ENCODE measurements around the gene MDFIC.

Gene MDFIC

DNA sequence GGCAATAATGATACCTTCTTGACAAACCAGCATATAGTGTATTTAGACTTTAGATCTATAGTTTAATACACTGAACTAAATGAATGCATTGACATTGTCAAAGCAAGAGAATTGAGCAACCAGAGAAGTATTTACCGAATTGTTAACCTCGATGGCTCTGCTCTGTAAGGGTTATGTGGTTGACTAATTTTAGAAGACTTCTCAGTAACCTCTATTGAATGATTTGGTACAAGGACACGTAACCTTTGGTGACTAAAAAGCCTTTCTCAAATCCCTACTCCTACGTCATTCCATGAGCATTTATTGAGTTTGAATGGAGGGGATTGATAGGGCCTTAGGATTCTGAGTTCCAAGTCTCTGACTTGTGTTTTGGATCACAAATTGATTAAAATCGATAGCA lies 67.6 kb downstream of the MDFIC start:
- no peak for DNase-seq (ENCODE audit: low read depth, low spot score)

GRCh38 chr7:114997487-114998404 lies 75.9 kb downstream of the MDFIC start:
- DNase-seq (ENCODE audit: low read depth, low spot score), result no peak

- no peak for DNase-seq (ENCODE audit: low read depth, low spot score)
Observed at GRCh38 chr7:115004121-115004520, 82.2 kb downstream of the MDFIC start.

DNA sequence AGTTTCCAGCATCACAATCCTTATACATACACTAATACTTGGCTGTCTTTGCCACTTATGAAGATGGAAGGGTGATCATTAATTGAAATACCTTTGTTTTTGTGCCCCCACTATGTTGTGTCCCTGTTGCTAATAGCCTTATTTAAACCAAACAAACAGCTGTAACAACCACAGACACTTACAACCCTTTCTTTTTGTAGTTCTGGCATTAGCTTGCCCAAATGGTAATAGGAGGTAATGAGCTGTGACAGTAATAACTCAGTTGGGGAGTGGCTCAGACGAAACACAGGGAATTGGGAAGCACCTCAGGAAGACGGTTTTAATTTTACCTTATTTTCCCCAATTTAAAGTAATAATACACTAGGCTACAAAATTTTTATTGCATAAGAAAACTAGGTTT lies 83.4 kb downstream of the MDFIC start:
- no peak for DNase-seq (ENCODE audit: low read depth, low spot score)

GRCh38 chr7:115005953-115006352 lies 84.1 kb downstream of the MDFIC start:
- peak; percentile 69 for DNase-seq (ENCODE audit: low read depth, low spot score)

DNA sequence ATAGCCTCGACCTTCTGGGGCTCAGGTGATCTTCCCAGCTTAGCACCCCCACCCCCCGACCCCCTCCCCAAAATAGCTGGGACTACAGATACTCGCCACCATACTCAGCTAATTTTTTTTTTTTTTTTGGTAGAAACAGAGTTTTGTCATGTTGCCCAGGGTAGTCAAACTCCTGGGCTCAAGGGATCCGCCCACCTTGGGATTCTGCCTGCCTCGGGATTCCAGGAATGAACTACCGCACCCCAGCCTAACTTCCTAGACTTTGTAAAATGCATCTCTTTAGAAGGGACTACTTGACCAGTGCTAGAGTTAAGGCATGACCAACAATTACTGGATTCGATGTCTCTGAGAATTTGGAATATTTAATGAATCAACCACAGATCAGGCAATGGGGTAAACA lies 85.9 kb downstream of the MDFIC start:
- no peak for DNase-seq (ENCODE audit: low read depth, low spot score)

DNA sequence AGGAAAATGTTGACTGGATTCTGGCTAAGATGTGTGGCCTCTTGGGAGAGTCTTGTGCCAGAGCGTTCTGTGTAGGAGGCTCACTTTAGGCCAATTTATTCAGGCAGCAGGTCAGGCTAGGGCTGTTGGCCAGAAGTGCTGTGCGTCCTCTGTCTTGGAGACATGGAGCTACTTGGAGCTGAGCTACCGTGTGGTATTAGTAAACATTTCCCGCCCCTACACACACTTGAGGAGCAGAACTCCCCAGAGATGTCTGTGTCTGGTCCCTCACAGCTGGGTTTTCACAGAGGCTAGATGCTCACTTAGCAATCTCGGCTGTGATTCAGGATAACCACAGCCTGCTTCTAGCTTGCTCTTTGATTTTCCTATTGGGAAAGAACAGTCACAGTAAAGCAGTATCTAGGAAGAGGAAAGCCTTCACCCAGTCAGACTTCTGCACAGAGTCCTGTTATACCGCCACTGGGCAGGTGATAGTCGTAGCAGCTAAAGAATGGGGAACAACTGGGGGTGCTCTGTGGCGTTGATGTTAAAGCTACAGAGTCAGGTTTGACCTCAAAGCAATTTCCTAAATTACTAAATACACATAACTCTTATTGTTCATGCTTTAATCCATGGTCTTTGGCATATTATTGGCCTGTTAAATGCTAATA lies 86.7 kb downstream of the MDFIC start:
- no peak for DNase-seq (ENCODE audit: low read depth, low spot score)

- DNase-seq (ENCODE audit: low read depth, low spot score), result no peak
Observed at GRCh38 chr7:115009139-115009538, 87.2 kb downstream of the MDFIC start.

GRCh38 chr7:115009736-115010440 lies 88.0 kb downstream of the MDFIC start:
- DNase-seq (ENCODE audit: low read depth, low spot score), result no peak

- DNase-seq (ENCODE audit: low read depth, low spot score), result no peak
Observed at GRCh38 chr7:115010441-115010820, 88.5 kb downstream of the MDFIC start.

GRCh38 chr7:115013886-115014285 lies 92.0 kb downstream of the MDFIC start:
- DNase-seq (ENCODE audit: low read depth, low spot score), result no peak

GRCh38 chr7:115014794-115015193 lies 92.9 kb downstream of the MDFIC start:
- DNase-seq (ENCODE audit: low read depth, low spot score), result no peak

GRCh38 chr7:115015619-115016018 lies 93.7 kb downstream of the MDFIC start:
- no peak for DNase-seq (ENCODE audit: low read depth, low spot score)

- no peak for DNase-seq (ENCODE audit: low read depth, low spot score)
Observed at GRCh38 chr7:115019882-115020605, 98.2 kb downstream of the MDFIC start.

DNA sequence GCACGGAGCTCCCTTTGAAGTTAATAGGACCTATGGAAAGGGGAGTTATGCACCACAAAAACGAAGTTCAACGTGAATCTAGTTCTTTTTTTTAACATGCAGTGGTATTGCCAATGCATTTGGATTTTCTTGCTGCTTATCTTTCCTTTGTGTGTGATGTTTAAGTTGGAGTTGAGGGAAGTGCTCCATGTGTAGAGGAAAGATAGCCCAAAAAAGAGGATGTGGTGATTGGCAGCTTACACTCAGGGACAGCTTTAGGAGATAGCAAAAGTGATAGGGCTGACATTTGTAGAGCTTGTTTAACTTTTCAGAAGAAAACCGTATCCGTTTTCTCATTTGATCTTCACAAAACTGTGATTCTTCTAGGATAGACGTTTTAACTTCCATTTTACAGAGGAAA lies 101.3 kb downstream of the MDFIC start:
- no peak for DNase-seq (ENCODE audit: low read depth, low spot score)

- no peak for DNase-seq (ENCODE audit: low read depth, low spot score)
Observed at GRCh38 chr7:115024276-115024675, 102.4 kb downstream of the MDFIC start.

DNA sequence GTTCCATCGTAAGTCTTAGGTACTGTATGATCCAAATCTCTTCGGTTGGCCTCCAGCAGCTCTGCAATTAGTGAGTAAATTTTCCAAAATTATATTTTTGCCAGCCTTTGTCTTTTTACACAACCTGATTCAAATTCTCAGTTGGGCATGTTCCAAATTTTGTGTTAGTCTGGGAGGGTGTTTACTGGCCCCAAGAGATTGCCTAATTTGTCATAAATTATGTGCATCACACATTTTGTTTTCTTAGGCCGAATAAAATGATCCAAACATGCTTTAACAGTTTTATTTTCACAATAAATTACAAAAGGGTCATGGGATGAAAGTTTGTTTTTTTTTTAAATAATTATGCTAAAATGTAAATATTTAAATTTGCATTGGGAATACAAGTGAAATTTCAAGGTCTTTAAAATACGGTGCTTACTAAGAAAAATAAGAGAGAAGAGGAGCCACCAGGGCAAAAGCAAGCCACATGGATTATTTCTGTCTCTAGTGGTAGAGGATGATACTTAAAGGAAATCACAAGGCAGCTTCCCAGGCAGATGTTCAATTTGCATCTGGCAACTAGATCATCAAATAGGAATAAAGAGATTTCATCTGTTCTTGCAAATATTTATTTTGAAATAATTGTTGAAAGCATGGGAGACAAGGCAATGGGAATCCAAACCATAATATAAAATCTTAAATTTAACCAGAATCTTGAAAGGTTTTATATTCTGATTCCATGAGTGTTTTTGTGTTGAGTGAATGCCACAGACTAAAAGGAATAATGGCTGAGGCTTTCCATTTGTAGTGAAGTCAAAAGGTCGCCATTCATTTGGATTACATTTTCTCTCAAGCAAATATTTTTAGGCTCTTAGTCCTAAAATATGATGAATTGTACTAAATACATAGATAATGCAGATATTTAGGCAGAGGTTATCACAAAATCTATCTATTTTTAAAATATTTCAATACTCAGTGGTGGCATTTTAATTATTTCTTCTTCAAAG lies 111.1 kb downstream of the MDFIC start:
- DNase-seq (ENCODE audit: low read depth, low spot score), result no peak

GRCh38 chr7:115033917-115034459 lies 112.1 kb downstream of the MDFIC start:
- no peak for DNase-seq (ENCODE audit: low read depth, low spot score)

DNA sequence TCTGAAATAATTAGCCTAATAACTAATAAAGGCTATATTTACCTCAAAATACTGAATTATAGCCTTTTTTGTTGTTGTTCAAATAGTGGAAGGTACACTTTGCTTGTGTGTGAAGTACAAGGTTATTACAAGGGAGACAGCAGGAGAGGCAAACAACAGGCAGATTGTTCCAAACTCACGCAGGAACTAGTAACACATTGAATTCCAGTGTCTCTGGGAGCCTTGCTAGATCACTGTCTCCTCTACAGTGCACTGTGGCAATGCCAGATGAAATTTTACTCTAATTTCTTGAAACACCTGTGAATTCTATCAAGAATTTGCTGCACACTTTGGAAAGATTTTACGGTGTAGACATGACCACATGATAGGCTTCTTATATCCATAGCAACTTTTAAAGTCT lies 112.6 kb downstream of the MDFIC start:
- DNase-seq (ENCODE audit: low read depth, low spot score), result no peak

GRCh38 chr7:115037128-115037802 lies 115.4 kb downstream of the MDFIC start:
- no peak for DNase-seq (ENCODE audit: low read depth, low spot score)

Data from ELF-1 (cell line).